T-helper 17 cell (primary cell): ENCODE measurements around the gene EHBP1. TPM values are rescaled to one million over a fixed set of nuclear protein-coding genes. Genes with fewer than 3 reads are reported as not detected.

ENCODE experiments used
- ATAC-seq: fragments of 150-1000 bp; cut with Tn5 transposase; 2 replicates; pipeline ENCODE4 v1.10.0; 2021; ENCODE audit warnings: mild to moderate bottlenecking, moderate library complexity
- DNase-seq, 3 donors: peaks; one replicate each; pipeline versions ENCODE4 v3.0.0 to v3.0.0-alpha.2; 2020 to 2021
- H3K9me3 ChIP-seq: one replicate; pipeline ENCODE4 v1.7.0; 2013; ENCODE audit warnings: low read length, mild to moderate bottlenecking; ENCODE audit not compliant: control insufficient read depth, poor library complexity, severe bottlenecking
- H3K27ac Mint-ChIP-seq: one replicate; pipeline ENCODE4 v1.8.0; 2022; ENCODE audit warnings: mild to moderate bottlenecking, moderate library complexity, mixed read lengths
- H3K27me3 Mint-ChIP-seq: one replicate; pipeline ENCODE4 v1.8.0; 2022; ENCODE audit warnings: mixed read lengths
- H3K36me3 Mint-ChIP-seq: one replicate; pipeline ENCODE4 v1.8.0; 2022; ENCODE audit warnings: low read depth, mixed read lengths
- H3K4me1 Mint-ChIP-seq: one replicate; pipeline ENCODE4 v1.8.0; 2022; ENCODE audit warnings: mild to moderate bottlenecking, mixed read lengths
- H3K4me3 Mint-ChIP-seq: one replicate; pipeline ENCODE4 v1.8.0; 2022; ENCODE audit warnings: mild to moderate bottlenecking, moderate library complexity, mixed read lengths
- total RNA-seq, 4 donors: library from RNA in 2 of 4; stranded (reverse) in 2 of 4; gene quantifications; one replicate each; pipeline ENCODE4 v1.2.3 and lab custom pipeline; 2022 to 2026

The EHBP1 gene
- total RNA-seq, 2 donors from 2014 or later = 24.5 to 28.2 TPM

DNA sequence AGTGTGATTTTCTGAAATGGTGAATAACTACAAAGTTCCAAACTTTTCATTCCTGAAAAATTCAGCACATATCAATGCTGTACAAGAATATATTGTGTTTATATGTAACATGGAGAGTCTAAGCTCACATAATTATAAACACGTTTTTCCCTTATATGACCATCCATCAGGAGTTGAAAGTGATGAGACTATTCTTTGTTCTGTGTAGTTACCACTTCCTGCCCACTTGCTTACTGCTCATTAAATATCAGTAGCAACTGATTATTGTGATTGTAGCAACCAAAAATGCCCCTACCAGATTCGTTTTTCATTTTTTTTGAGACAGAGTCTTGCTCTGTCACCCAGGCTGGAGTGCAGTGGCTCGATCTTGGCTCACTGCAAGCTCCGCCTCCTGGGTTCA is 375.9 kb downstream of the EHBP1 start:
- H3K4me3 Mint-ChIP-seq = no peak overlapping the region
- H3K4me1 Mint-ChIP-seq = no peaks in the 10 kb centered on the region
- H3K36me3 Mint-ChIP-seq = no peaks in the 10 kb centered on the region
- ATAC-seq (no peak), DNase-seq (no peak)
- H3K27ac Mint-ChIP-seq = no peak overlapping the region
- peaks cover 37% of the 10 kb centered on the region for H3K27me3 Mint-ChIP-seq
- H3K9me3 ChIP-seq = no peaks in the 10 kb centered on the region

- Mint-ChIP-seq H3K4me1 (no peaks in the 10 kb centered on the region), H3K27ac (no peak overlapping the region), H3K4me3 (no peak overlapping the region), H3K27me3 (peaks cover 16% of the 10 kb centered on the region), H3K36me3 (no peaks in the 10 kb centered on the region)
- no peaks in the 10 kb centered on the region for H3K9me3 ChIP-seq
- ATAC-seq (no peak), DNase-seq (no peak)
Measured at GRCh38 chr2:63086687-63087086, 381.2 kb downstream of the EHBP1 start.

- no peak overlapping the region for H3K4me3 Mint-ChIP-seq
- no peak for ATAC-seq
- no peaks in the 10 kb centered on the region for H3K9me3 ChIP-seq
- DNase-seq = no peak
- H3K27me3 Mint-ChIP-seq = no peaks in the 10 kb centered on the region
- no peaks in the 10 kb centered on the region for H3K36me3 Mint-ChIP-seq
- no peaks in the 10 kb centered on the region for H3K4me1 Mint-ChIP-seq
- no peak overlapping the region for H3K27ac Mint-ChIP-seq
Measured at GRCh38 chr2:63092401-63092800, 386.9 kb downstream of the EHBP1 start.

DNA sequence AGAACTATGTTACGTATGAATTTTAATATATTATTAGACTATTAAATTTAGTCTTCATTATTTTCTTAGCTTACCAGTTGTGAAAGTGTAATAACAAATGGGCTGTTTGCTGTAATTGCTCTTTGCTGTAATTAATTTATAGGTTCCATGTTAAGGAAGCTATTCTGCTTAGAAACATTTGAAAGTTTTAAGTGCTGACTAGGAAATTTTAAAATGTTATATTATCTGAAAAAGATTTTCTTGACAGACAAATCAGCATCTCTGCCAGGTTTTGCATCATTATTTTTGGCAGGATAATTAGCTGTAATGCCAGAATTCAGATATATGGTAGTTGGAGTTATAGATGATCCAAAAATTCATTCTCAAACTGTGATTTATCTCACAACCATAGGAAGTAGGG is 387.3 kb downstream of the EHBP1 start:
- H3K27ac Mint-ChIP-seq = no peak overlapping the region
- no peaks in the 10 kb centered on the region for H3K4me1 Mint-ChIP-seq
- H3K27me3 Mint-ChIP-seq = no peaks in the 10 kb centered on the region
- ATAC-seq = no peak
- H3K4me3 Mint-ChIP-seq = no peak overlapping the region
- no peaks in the 10 kb centered on the region for H3K9me3 ChIP-seq
- H3K36me3 Mint-ChIP-seq = no peaks in the 10 kb centered on the region
- DNase-seq = no peak

DNA sequence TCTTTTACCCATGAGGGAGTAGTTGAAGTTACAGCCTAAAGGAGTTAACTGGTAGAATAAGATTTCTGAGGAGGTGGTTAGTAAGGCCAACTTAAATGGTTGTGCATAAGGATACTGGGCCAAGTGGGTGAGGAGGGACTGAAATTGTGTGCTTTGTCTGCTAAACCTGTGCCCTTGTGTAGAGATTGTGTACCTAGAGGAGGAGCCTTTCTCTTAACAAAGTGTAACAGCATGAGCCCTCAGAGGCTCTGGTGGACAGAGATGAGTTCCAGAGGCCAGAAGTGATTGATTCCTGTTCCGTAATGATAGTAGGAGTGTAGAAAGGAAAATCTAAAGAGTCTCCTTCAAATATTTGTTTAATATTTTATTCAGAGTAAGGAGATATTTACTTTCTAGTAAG is 388.0 kb downstream of the EHBP1 start:
- Mint-ChIP-seq H3K36me3 (no peaks in the 10 kb centered on the region), H3K4me3 (no peak overlapping the region), H3K4me1 (no peaks in the 10 kb centered on the region), H3K27ac (no peak overlapping the region), H3K27me3 (no peaks in the 10 kb centered on the region)
- H3K9me3 ChIP-seq = no peaks in the 10 kb centered on the region
- ATAC-seq (no peak), DNase-seq (no peak)

Other genes starting within 250 kb of the EHBP1 start
- not detected for gene TMEM17, start 199.5 kb upstream of the EHBP1 start, total RNA-seq